Measurements from ENCODE around the gene CD160.
"Not testable (repeated sequence)": the region's sequence is repeated elsewhere in the genome, so short reads cannot be mapped to it uniquely, and the experiment has no call there.

Gene CD160

DNA sequence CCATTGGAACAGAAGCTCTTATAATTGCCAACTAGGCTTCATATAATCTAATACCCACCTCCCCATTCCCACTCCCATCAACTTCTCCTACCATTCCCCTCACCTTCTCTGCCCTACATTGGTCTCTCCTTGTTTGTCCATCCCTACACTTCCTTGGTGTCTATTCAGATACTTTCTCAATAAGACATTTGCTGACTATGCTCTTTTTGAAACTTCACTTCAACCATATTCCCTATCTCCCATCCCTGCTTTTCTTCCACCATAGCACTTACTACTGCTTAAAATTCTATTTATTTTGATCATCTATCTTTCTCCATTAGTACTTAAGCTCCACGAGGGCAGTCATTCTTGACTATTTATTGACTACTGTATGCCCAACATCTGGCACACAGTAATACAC lies 40.4 kb downstream of the CD160 start:
- no peak for DNase-seq

- DNase-seq: not testable (repeated sequence)
These were observed 41.2 kb downstream of the CD160 start for GRCh38 chr1:145760395-145760949.

GRCh38 chr1:145761498-145761897 lies 42.2 kb downstream of the CD160 start:
- not testable (repeated sequence) for DNase-seq

- not testable (repeated sequence) for DNase-seq
These were observed 42.7 kb downstream of the CD160 start for GRCh38 chr1:145762001-145762400.

DNA sequence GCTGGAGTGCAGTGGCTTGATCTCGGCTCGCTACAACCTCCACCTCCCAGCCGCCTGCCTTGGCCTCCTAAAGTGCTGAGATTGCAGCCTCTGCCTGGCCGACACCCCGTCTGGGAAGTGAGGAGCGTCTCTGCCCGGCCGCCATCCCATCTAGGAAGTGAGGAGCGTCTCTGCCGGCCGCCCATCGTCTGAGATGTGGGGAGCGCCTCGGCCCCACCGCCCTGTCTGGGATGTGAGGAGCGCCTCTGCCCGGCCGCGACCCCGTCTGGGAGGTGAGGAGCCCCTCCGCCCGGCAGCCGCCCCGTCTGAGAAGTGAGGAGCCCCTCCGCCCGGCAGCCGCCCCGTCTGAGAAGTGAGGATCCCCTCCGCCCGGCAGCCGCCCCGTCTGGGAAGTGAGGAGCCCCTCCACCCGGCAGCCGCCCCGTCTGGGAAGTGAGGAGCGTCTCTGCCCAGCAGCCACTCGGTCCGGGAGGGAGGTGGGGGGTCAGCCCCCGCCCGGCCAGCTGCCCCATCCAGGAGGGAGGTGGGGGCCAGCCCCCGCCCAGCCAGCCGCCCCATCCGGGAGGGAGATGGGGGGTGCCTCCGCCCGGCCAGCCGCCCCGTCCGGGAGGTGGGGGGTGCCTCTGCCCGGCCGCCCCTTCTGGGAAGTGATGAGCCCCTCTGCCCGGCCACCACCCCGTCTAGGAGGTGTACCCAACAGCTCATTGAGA lies 45.1 kb downstream of the CD160 start:
- not testable (repeated sequence) for DNase-seq

GRCh38 chr1:145765127-145765526 lies 45.8 kb downstream of the CD160 start:
- DNase-seq: not testable (repeated sequence)

DNA sequence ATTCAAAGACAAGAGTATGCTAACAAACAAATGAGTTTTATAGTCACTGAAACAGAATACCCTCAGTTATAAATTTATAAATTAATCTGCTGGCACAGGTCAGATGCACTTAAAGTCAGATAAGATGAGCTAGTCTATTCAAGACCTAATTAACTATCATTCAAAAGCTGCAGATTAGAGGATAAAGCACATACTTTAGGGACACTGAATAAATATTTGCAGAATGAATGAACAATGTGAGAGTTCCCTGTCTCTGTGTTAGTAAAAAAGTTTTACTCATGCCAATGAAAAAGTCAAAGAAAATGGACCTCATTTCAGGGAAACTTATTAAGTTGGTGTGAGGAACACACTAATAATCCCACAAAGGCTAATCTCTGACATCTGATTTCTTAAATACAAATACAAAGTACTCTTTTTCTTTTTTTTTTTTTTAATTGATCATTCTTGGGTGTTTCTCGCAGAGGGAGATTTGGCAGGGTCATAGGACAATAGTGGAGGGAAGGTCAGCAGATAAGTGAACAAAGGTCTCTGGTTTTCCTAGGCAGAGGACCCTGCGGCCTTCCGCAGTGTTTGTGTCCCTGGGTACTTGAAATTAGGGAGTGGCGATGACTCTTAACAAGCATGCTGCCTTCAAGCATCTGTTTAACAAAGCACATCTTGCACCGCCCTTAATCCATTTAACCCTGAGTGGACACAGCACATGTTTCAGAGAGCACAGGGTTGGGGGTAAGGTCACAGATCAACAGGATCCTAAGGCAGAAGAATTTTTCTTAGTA lies 46.5 kb downstream of the CD160 start:
- not testable (repeated sequence) for DNase-seq

- not testable (repeated sequence) for DNase-seq
These were observed 47.6 kb downstream of the CD160 start for GRCh38 chr1:145766926-145767325.

DNA sequence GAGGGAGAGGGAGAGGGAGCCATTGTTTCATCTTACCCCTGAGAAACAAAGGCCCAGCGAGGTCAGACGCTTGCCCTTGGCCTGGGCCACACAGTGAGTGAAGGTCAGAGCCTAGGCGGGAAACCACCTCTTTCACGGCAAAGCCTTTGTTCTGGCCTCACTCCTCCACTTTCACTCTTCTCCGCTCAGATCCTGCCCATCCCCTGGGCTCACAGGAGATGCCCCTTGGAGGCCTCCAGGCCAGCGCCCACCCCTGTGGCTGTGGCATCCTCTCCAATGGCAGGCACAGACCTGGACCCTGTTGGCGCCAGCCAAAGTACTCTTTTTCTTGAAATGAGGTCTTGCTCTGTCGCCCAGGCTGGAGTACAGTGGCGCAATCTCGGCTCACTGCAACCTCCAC lies 48.7 kb downstream of the CD160 start:
- not testable (repeated sequence) for DNase-seq

GRCh38 chr1:145771056-145771455 lies 51.8 kb downstream of the CD160 start:
- DNase-seq: no peak

DNA sequence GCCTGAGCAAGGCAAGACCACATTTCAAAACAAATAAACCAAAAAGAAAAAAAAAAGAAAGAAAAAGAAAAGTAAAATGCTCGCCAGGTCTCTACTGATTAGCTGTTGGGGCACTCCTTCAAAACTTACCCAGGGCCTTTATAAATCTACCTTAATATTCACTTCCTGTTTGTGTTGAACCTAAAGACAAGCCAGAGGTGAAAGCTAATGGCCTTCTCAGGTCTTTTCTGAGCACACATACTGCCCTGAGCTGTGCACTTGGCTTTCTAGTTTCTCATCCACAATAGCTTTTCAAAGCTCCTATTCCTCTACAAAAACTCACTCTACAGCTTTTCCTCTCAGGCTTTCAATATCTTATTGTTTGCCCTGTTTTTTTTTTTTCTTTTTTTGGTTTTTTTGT lies 54.1 kb downstream of the CD160 start:
- DNase-seq: no peak

DNA sequence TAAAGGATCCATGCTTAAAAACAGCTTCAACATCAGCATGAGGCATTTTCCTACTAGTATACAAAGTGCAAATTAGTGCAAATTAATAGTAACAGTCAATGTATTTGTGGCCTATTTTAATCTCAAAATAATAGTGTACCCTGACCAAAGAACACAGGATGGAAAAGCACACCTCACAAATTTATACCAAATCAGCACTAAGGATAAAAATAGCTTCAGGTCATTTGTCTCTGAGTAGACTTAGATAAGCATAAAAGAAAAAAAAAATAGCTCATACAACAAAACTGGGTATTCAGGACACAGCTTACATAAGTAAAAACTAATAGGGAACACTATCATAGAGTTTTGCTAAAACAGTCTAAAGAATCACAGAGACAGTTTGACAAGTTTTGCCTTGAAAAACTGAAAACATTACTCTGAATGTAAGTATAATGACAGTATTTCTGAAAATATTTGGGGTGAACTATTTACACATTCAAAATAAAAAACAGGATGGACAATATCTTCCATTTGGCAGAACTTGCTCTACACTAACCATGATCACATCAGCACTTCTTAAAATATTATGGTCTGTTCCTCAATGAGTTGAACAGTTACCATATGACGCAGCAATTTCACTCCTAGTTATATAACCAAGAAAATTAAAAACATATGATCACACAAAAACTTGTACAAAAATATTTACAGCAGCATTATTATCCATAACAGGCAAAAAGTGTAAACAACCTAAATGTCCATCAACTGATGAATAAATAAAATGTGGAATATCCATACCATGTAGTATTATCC lies 58.3 kb downstream of the CD160 start:
- DNase-seq: no peak

DNA sequence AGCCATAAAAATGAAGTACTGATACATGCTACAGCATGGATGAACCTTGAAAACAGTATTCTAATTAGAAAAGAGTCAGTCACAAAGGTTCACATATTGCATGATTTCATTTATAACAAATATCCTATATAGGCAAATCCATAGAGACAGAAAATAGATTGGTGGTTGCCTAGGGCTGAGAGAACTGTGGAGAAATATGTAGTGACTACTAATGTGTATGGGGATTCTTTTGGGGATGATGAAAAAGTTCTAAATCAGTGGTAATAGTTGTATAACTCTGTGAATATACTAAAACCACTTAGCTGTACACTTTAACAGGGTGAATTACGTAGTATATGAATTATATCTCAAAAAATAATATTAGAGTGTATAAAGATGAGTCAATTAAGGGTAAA lies 58.8 kb downstream of the CD160 start:
- no peak for DNase-seq

DNA sequence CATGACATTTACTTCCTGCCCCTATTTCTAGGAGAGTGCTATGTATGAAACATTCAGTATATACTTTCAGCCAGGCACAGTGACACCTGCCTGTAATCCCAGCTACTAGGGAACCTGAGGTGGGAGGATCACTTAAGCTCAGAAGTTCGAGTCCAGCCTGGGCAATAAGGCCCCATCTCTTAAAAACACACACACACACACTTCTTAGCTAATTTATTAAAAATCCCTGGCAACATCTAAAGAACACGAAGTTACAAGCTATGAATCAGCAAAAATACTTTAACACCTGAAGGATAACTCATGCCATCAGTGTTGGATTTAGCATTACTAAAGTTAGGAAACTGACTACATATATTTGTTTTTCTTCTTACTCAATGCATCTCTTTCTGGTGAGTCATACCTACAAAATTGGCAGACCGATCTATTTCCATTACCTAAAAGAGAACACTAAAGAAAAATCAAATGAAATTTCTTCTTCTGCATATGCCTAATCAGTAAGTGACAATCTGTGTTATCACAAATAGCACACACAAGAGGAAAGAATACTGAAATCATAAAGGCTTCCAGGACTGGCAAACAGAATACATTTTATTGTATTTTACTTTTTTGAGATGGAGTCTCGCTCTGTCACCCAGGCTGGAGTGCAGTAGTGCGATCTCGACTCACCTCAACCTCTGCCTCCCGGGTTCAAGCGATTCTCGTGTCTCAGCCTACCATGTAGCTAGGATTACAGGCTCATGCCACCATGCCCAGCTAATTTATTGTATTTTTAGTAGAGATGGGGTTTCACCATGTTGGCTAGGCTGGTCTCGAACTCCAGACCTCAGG lies 63.2 kb downstream of the CD160 start:
- DNase-seq: no peak

DNA sequence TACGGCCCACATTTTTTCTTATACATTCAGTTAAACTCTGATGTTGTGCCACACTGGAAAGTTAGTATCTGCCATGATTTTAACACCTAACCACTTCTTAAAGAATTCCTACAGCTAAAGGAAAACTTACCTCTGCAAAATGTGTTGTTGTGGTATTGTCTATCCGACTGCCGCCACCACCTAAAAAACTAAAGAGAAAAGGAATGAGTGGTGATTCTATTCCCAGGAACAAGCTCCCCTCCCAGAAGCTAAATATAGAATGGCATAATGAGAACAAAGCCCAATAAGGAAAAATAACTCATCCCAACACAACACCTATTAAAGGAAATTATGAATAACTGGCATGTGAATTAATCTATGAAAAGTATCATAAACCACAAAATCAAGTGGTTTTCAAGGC lies 65.1 kb downstream of the CD160 start:
- DNase-seq: no peak

DNA sequence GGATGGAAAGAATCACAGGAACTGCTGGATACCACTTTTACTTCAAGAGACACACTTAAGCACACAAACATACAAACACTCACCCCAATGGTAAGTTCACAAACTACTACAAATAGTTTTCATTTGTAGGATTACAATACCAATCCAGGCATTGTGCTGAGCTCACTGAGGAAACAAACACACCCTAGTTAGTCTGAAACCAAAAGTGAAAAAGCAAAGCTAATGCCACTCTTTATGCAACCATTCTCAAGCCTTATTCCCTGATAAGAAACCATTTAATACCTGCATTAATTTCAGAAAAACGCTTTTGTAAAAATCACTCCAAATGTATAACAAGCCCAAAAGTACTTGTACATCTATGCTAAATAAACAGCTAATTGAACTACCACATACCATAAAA lies 66.2 kb downstream of the CD160 start:
- DNase-seq: no peak

GRCh38 chr1:145786271-145786670 lies 67.0 kb downstream of the CD160 start:
- DNase-seq: no peak

DNA sequence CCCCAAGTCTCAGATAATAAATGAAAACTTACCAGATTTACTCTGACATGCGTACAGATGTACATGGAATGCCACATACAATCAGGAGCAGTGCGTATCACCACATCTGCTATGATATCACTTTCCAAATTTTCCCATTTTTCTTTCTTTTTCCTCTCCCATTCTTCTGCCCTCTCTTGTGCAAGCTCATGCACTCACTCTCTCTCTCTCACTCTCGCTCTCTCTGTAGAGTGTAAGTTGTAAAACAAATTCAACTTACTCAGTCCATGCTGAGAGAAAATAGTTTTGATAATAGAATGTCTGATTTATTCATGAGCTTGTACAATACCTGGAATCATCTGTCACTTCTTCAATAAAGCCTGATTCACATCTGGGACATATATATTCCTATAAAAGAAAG lies 69.3 kb downstream of the CD160 start:
- DNase-seq: no peak
